Measurements from ENCODE around the gene POLR3G. TPM values are rescaled to one million over a fixed set of nuclear protein-coding genes. Genes with fewer than 3 reads are reported as not detected.

POLR3G gene
- total RNA-seq, 1 donor from 2014 or later, result 3.8 TPM

GRCh38 chr5:90475436-90475980 is 844 bp downstream of the POLR3G start:
- H3K27ac Mint-ChIP-seq (ENCODE audit: unreplicated experiment), result peak overlapping the region; percentile 92
- H3K4me1 Mint-ChIP-seq (ENCODE audit: unreplicated experiment), result peaks cover 41% of the 10 kb centered on the region
- DNase-seq (ENCODE audit: extremely low spot score, unreplicated experiment), result no peak
- H3K36me3 Mint-ChIP-seq (ENCODE audit: unreplicated experiment), result no peaks in the 10 kb centered on the region
- no peaks in the 10 kb centered on the region for H3K27me3 Mint-ChIP-seq (ENCODE audit: unreplicated experiment)
- no peaks in the 10 kb centered on the region for H3K9me3 Mint-ChIP-seq (ENCODE audit: unreplicated experiment)
- TF ChIP-seq, protein P1, sequence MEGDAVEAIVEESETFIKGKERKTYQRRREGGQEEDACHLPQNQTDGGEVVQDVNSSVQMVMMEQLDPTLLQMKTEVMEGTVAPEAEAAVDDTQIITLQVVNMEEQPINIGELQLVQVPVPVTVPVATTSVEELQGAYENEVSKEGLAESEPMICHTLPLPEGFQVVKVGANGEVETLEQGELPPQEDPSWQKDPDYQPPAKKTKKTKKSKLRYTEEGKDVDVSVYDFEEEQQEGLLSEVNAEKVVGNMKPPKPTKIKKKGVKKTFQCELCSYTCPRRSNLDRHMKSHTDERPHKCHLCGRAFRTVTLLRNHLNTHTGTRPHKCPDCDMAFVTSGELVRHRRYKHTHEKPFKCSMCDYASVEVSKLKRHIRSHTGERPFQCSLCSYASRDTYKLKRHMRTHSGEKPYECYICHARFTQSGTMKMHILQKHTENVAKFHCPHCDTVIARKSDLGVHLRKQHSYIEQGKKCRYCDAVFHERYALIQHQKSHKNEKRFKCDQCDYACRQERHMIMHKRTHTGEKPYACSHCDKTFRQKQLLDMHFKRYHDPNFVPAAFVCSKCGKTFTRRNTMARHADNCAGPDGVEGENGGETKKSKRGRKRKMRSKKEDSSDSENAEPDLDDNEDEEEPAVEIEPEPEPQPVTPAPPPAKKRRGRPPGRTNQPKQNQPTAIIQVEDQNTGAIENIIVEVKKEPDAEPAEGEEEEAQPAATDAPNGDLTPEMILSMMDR (IDR thresholded peaks at IDR 0.05), result no peak
- H3K4me3 Mint-ChIP-seq (ENCODE audit: unreplicated experiment), result peak overlapping the region; percentile 96

DNA sequence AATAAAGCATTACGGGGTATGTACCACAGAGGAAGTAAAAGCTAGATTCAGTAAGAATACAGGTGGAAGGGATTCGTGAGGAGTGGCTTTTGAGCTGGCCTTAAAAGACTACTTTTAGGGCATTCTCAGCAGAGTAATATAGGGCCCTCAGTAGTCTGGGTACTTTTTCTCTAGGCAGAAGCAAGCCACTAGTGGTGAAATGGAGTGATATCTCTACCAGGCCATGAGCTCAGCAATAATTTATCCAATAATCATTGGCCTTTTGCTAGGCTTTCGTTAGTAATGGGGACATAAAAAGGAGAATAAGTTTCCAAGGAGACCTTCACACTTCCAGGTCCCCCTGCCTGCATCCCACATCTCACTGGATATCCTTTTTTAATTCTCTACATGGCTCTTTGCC is 1.7 kb downstream of the POLR3G start:
- DNase-seq (ENCODE audit: extremely low spot score, unreplicated experiment), result no peak
- Mint-ChIP-seq H3K36me3 (ENCODE audit: unreplicated experiment) (no peaks in the 10 kb centered on the region), H3K27me3 (ENCODE audit: unreplicated experiment) (no peaks in the 10 kb centered on the region), H3K4me1 (ENCODE audit: unreplicated experiment) (peaks cover 44% of the 10 kb centered on the region), H3K27ac (ENCODE audit: unreplicated experiment) (peak overlapping the region; percentile 83), H3K9me3 (ENCODE audit: unreplicated experiment) (no peaks in the 10 kb centered on the region), H3K4me3 (ENCODE audit: unreplicated experiment) (no peak overlapping the region)
- TF ChIP-seq, protein P1 (IDR thresholded peaks at IDR 0.05), result no peak

- no peaks in the 10 kb centered on the region for H3K36me3 Mint-ChIP-seq (ENCODE audit: unreplicated experiment)
- peak overlapping the region; percentile 55 for H3K4me3 Mint-ChIP-seq (ENCODE audit: unreplicated experiment)
- peak overlapping the region; percentile 83 for H3K27ac Mint-ChIP-seq (ENCODE audit: unreplicated experiment)
- H3K27me3 Mint-ChIP-seq (ENCODE audit: unreplicated experiment), result no peaks in the 10 kb centered on the region
- H3K9me3 Mint-ChIP-seq (ENCODE audit: unreplicated experiment), result no peaks in the 10 kb centered on the region
- H3K4me1 Mint-ChIP-seq (ENCODE audit: unreplicated experiment), result peaks cover 44% of the 10 kb centered on the region
- TF ChIP-seq, protein P1 (IDR thresholded peaks at IDR 0.05), result no peak
- no peak for DNase-seq (ENCODE audit: extremely low spot score, unreplicated experiment)
Observed at GRCh38 chr5:90477073-90477472, 2.4 kb downstream of the POLR3G start.

GRCh38 chr5:90477621-90478215 is 3.1 kb downstream of the POLR3G start:
- H3K36me3 Mint-ChIP-seq (ENCODE audit: unreplicated experiment), result no peaks in the 10 kb centered on the region
- no peaks in the 10 kb centered on the region for H3K9me3 Mint-ChIP-seq (ENCODE audit: unreplicated experiment)
- no peak for DNase-seq (ENCODE audit: extremely low spot score, unreplicated experiment)
- peak overlapping the region; percentile 83 for H3K27ac Mint-ChIP-seq (ENCODE audit: unreplicated experiment)
- TF ChIP-seq, protein P1 (IDR thresholded peaks at IDR 0.05), result no peak
- H3K4me3 Mint-ChIP-seq (ENCODE audit: unreplicated experiment), result peak overlapping the region; percentile 55
- no peaks in the 10 kb centered on the region for H3K27me3 Mint-ChIP-seq (ENCODE audit: unreplicated experiment)
- H3K4me1 Mint-ChIP-seq (ENCODE audit: unreplicated experiment), result peaks cover 46% of the 10 kb centered on the region

- Mint-ChIP-seq H3K4me3 (ENCODE audit: unreplicated experiment) (no peak overlapping the region), H3K27me3 (ENCODE audit: unreplicated experiment) (no peaks in the 10 kb centered on the region), H3K4me1 (ENCODE audit: unreplicated experiment) (peaks cover 50% of the 10 kb centered on the region), H3K9me3 (ENCODE audit: unreplicated experiment) (no peaks in the 10 kb centered on the region), H3K36me3 (ENCODE audit: unreplicated experiment) (no peaks in the 10 kb centered on the region), H3K27ac (ENCODE audit: unreplicated experiment) (no peak overlapping the region)
- TF ChIP-seq, protein P1 (IDR thresholded peaks at IDR 0.05), result no peak
- DNase-seq (ENCODE audit: extremely low spot score, unreplicated experiment), result no peak
Observed at GRCh38 chr5:90479611-90480385, 5.1 kb downstream of the POLR3G start.
